ENCODE data around the gene LMX1A. TPM values are rescaled to one million over a fixed set of nuclear protein-coding genes. Genes with fewer than 3 reads are reported as not detected.

Gene LMX1A
- total and polyA plus RNA-seq, 12 donors: 0.08 TPM; not detected in 11

DNA sequence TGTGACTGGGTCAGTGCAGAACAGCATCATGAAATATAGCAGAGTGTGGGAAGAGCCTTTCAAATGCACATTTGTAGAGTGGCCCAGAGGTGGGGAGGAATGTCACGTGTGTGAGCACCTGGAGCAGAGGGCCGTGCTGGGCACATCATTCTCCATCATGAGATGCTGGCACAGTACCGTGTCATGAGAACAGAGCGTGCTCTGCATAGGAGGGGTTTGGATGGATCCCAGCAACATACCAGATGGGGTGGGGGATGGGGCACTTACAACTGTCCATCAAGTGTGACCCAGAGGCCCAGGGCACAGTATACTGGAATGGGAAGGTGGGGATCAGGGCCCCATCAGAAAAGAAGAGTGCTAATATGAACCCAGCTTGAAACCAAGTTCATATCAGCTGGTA is 182.0 kb downstream of the LMX1A start:
- WGBS, 4 donors: 62 to 73% (median 71%) methylated on average over 4 of the region's 4 CpGs
- H3K4me3 ChIP-seq: no peak overlapping the region
- H3K36me3 ChIP-seq (replicated peaks in 1 of 2): no peaks in the 10 kb centered on the region
- intact Hi-C loops (cut with DNase I): no loop called here
- no peaks in the 10 kb centered on the region for H3K9me3 ChIP-seq (replicated peaks in 1 of 3)
- TF ChIP-seq POLR2A (IDR thresholded peaks at IDR 0.05): no peak
- TF ChIP-seq, protein P1, sequence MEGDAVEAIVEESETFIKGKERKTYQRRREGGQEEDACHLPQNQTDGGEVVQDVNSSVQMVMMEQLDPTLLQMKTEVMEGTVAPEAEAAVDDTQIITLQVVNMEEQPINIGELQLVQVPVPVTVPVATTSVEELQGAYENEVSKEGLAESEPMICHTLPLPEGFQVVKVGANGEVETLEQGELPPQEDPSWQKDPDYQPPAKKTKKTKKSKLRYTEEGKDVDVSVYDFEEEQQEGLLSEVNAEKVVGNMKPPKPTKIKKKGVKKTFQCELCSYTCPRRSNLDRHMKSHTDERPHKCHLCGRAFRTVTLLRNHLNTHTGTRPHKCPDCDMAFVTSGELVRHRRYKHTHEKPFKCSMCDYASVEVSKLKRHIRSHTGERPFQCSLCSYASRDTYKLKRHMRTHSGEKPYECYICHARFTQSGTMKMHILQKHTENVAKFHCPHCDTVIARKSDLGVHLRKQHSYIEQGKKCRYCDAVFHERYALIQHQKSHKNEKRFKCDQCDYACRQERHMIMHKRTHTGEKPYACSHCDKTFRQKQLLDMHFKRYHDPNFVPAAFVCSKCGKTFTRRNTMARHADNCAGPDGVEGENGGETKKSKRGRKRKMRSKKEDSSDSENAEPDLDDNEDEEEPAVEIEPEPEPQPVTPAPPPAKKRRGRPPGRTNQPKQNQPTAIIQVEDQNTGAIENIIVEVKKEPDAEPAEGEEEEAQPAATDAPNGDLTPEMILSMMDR (IDR thresholded peaks at IDR 0.05): no peak
- no peaks in the 10 kb centered on the region for H3K4me1 ChIP-seq (replicated peaks in 1 of 2)
- no peaks in the 10 kb centered on the region for H3K27me3 ChIP-seq
- no peak overlapping the region for H3K27ac ChIP-seq
- no peak for DNase-seq

DNA sequence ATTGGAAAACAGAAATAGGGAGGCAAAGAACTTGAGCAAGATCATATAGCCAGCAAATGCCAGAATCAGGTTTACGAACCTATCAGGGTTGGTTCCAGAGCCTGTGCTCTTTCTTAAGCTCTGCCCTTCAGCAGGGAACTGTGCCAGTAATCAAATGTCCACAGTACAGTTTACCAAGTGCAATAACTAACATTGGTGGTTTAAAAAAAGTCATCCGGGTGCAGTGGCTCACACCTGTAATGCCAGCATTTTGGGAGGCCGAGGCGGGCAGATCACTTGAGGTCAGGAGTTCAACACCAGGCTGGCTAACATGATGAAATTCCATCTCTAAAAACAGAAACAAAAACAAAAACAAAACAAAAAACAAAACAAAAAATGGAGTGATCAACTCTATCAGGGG is 182.7 kb downstream of the LMX1A start:
- TF ChIP-seq, protein P1 (IDR thresholded peaks at IDR 0.05): no peak
- no peak for TF ChIP-seq POLR2A (IDR thresholded peaks at IDR 0.05)
- no peak for DNase-seq
- Histone ChIP-seq H3K27ac (no peak overlapping the region), H3K9me3 (replicated peaks in 1 of 3) (no peaks in the 10 kb centered on the region), H3K4me1 (replicated peaks in 1 of 2) (no peaks in the 10 kb centered on the region), H3K36me3 (replicated peaks in 1 of 2) (no peaks in the 10 kb centered on the region), H3K27me3 (no peaks in the 10 kb centered on the region), H3K4me3 (no peak overlapping the region)
- 90 to 97% (median 92%) methylated on average over 4 of the region's 4 CpGs for WGBS, 4 donors
- intact Hi-C loops (cut with DNase I): no loop called here

- WGBS, 4 donors: 29 to 78% (median 75%) methylated on average over 1 to 2 of the region's 2 CpGs
- intact Hi-C loops (cut with DNase I): no loop called here
Measured at GRCh38 chr1:165173409-165173808, 183.1 kb downstream of the LMX1A start.

GRCh38 chr1:165172666-165173065 is 183.8 kb downstream of the LMX1A start:
- H3K9me3 ChIP-seq (replicated peaks in 1 of 3): no peaks in the 10 kb centered on the region
- no peak overlapping the region for H3K4me3 ChIP-seq
- TF ChIP-seq, protein P1 (IDR thresholded peaks at IDR 0.05): no peak
- TF ChIP-seq POLR2A (IDR thresholded peaks at IDR 0.05): no peak
- 61 to 70% (median 67%) methylated on average over 2 of the region's 2 CpGs for WGBS, 4 donors
- no peaks in the 10 kb centered on the region for H3K36me3 ChIP-seq (replicated peaks in 1 of 2)
- no peak for DNase-seq
- no peaks in the 10 kb centered on the region for H3K4me1 ChIP-seq (replicated peaks in 1 of 2)
- H3K27ac ChIP-seq: no peak overlapping the region
- intact Hi-C loops (cut with DNase I): no loop called here
- no peaks in the 10 kb centered on the region for H3K27me3 ChIP-seq

More at GRCh38 chr1:165173409-165173808, 183.1 kb downstream of the LMX1A start:
- Histone ChIP-seq H3K4me3 (no peak overlapping the region), H3K27ac (no peak overlapping the region), H3K36me3 (replicated peaks in 1 of 2) (no peaks in the 10 kb centered on the region), H3K27me3 (no peaks in the 10 kb centered on the region), H3K4me1 (replicated peaks in 1 of 2) (no peaks in the 10 kb centered on the region), H3K9me3 (replicated peaks in 1 of 3) (no peaks in the 10 kb centered on the region)
- no peak for DNase-seq
- TF ChIP-seq, protein P1 (IDR thresholded peaks at IDR 0.05): no peak
- no peak for TF ChIP-seq POLR2A (IDR thresholded peaks at IDR 0.05)

All from adrenal gland (tissue), 12 donors.